HG03565 (cell line): ENCODE data around the gene DYRK1A.

Experiments used
- ATAC-seq: cut with Tn5 transposase; IDR thresholded peaks from one replicate; pipeline ENCODE4 v1.9.1; 2021; ENCODE audit warnings: mild to moderate bottlenecking, moderate library complexity; ENCODE audit not compliant: unreplicated experiment

Gene DYRK1A

GRCh38 chr21:37475186-37475868 lies 108.8 kb downstream of the DYRK1A start:
- ATAC-seq: no peak

- ATAC-seq: no peak
Observed at GRCh38 chr21:37478794-37479193, 112.2 kb downstream of the DYRK1A start.

- ATAC-seq: no peak
Observed at GRCh38 chr21:37483776-37484175, 117.2 kb downstream of the DYRK1A start.

GRCh38 chr21:37484535-37485474 lies 118.2 kb downstream of the DYRK1A start:
- no peak for ATAC-seq

DNA sequence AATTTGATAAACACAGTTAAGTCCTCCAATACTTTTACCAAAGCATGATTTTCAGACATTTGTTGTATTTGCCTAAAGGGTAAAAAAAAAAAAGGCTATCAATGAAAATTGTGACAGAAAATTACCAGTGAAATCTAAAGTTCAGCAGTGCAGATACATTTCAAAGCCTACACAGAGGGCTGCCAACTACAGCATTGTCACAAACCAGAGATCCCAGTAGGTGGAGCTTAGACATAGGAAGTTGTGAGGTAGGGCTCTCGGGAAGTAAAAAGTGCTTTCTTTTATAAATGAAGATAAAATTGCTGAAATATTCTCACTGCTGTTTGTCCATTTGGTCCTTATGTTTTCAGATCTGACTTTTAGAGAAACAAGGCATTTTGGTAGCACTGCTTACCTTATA lies 123.0 kb downstream of the DYRK1A start:
- ATAC-seq: no peak

DNA sequence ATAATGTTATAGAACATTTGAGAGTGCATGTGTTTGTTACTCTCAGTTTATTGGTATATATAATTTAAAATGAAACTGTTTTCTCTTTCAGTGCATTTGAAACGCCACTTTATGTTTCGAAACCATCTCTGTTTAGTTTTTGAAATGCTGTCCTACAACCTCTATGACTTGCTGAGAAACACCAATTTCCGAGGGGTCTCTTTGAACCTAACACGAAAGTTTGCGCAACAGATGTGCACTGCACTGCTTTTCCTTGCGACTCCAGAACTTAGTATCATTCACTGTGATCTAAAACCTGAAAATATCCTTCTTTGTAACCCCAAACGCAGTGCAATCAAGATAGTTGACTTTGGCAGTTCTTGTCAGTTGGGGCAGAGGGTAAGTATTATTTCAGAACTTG lies 123.5 kb downstream of the DYRK1A start:
- no peak for ATAC-seq

DNA sequence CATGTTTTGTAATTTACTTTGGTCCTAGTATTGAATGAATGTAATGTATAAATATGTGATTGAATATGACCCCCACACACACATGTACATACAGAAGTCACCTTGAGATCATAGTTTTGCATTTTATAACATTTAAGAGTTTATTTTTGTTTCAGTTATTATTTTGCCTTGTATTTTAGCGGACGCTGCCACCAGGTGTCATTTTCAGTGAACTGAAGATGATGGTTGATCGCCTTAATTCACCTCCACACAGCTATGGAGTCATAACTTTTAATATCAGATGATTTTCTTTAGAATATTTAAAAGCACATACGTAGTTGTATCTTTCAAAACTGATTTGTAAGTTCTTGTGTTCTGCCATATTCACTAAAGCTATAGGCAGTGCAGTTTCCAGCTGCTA lies 130.4 kb downstream of the DYRK1A start:
- no peak for ATAC-seq

GRCh38 chr21:37498664-37499063 lies 132.1 kb downstream of the DYRK1A start:
- no peak for ATAC-seq

- ATAC-seq: no peak
Observed at GRCh38 chr21:37502947-37503346, 136.4 kb downstream of the DYRK1A start.

DNA sequence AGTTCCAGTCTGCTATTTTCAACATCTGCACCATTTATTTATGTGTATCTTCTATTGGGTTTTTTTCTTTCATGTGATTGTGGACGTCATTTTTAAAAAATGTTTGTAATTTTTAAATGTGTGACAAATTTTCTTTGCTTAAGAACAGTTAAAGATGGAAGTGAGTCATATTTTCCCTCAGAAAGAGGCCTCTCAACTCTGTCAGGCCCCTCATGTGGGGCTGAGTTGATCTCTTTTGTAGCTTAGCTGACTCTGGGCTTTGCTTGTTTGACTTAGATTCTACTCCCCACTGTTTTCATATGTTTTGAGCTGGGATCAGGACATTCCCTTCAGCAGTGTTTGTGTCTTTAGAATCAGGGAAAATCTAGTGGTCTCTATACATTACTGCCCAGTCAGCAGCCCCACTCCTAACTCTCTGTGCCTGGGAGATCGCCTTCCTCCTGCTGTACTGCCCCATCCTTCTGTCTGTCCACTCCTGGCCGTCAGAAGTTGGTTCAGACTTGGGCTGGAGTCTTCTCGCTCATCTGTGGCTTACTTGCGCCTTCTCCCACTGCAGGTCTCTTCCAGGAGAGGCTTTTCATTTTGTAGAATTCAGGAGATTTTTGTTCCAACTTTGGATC lies 137.4 kb downstream of the DYRK1A start:
- ATAC-seq: no peak

DNA sequence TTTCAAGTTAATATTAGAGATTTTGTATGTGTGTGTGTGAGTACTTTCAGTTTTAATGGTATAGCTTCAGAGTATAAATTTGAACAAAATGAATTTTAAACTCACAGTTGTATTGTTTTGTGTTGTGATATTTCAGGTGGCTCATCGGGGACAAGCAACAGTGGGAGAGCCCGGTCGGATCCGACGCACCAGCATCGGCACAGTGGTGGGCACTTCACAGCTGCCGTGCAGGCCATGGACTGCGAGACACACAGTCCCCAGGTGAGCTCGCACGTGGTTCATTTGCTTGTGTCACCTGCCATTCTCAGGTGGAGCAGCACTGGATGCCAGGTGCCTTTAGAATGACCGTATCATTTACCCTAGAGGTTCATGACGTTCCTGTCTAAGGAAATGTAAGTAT lies 139.4 kb downstream of the DYRK1A start:
- ATAC-seq: no peak

DNA sequence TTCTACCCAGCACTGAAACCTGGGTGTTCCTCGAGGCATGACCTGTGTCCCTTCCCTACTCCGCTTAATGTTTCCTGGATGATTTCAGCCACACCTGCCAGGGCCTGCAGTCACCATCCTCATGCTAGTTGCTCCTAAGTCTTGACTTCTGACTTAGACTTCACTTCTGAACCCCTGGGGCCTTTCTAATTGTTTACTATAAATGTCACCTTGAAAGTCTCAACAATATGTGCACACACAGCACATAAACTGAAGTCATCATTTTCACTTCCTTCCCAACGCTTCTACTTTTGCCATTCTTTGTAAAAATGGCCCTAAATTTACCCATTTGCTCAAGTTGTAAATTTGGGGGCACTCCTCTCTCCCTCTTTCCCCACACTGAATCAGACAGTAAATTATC lies 141.1 kb downstream of the DYRK1A start:
- ATAC-seq: no peak

DNA sequence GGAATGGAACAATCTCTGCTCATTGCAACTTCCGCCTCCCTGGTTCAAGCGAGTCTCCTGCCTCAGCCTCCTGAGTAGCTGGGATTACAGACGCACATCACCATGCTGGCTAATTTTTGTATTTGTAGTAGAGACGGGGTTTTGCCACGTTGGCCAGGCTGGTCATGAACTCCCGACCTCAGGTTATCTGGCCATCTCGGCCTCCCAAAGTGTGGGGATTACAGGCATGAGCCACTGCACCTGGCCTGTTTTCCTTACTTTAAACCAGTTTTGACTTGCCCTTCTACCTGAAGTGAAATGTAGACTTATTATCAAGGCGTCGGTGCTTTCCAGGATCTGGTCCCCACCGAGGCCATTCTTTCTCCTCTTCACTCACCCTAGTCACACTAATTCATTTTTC lies 141.8 kb downstream of the DYRK1A start:
- ATAC-seq: no peak

DNA sequence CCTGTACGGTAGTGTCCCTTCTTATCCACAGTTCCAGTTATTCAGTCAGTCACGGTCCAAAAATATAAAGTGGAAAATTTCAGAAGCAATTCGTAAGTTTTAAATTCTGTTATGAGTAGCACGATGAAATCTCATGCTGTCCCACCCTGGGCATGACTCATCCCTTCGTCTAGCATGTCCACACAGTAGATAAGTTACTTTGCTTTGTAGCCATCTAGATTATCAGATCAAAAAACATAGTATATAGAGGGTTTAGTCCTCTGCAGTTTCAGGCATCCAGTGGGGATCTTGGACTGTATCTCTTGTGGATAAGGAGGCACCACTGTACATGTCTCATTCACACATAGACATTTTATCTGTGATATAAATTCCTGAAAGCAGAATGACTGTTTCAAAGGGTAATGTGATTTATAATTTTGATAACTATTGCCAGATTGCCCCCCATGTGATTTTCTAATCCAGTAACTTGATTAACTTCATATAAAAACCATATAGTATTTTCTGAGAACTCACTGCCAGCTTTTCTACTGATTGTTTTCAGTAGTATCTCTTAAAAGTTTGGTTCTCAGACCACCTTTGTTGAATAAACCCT lies 143.3 kb downstream of the DYRK1A start:
- no peak for ATAC-seq

DNA sequence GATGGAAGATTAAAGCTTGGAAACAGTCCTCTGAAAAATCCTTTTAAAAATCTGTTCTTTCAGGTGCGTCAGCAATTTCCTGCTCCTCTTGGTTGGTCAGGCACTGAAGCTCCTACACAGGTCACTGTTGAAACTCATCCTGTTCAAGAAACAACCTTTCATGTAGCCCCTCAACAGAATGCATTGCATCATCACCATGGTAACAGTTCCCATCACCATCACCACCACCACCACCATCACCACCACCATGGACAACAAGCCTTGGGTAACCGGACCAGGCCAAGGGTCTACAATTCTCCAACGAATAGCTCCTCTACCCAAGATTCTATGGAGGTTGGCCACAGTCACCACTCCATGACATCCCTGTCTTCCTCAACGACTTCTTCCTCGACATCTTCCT lies 145.3 kb downstream of the DYRK1A start:
- no peak for ATAC-seq

DNA sequence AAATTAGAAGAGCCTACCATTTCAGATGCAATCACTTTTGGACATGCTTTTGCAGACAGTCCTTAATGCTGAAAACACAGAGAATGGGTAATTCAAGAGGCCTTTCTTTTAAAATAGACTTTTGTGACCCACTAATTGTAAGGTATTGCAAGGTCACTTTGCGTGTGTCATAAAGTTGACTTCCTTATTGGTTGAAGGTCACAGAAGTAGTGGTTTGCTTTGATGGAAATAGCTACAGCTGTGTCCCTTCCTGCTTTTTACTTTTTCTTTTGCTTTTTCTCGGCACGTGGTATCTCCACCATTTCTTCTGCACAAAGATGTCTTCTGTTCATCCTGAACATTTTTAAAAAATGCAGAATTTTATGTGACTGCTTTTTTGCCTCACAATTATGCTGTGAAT lies 146.8 kb downstream of the DYRK1A start:
- ATAC-seq: no peak

DNA sequence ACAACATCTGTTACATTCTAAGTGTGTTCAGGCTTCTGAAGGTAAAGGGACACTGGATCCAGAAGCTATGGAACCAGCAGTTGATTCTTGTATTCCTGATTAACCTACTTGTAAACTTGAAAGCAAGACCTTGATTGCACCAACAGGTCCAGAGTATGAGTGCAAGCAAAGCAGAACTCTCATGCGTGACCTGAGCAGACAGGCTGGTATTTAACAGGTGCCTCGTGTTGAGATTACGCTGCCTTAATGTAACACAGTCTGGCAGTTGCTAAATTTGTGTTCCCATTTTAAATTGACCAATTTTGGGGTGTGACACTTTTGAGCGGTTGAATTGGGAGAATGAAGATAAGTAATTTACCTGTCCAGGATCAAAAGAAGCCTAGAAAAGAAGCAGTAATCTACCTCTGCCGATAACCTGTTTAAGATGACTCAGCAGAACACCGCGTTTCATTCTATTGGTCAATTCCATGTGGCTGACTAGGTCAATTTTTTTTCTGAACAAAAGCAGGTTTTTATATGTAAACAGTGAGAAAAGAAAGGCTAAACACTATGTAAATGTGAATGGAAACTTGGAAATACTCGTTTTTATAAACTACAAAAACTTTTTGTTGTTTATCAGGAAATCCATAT lies 147.6 kb downstream of the DYRK1A start:
- no peak for ATAC-seq

DNA sequence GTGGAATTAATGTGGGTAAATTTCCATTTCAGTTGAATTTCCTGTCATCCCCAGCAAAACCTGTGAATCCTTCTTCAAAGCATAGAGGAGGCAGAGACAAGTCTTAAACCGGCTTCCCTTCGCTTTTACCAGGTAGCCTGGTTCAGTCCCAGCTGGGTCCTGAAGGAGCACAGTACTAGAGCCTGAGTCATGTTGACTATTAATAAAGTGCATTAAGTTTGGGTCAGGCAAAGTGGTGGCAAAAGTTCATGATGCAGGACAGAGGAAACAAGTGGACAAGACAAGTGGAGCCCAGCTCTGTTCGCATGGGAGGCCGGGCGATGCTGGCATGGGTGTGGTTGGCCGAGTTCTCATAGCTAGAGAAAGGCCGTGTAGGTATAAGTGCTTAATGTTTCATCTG lies 150.4 kb downstream of the DYRK1A start:
- ATAC-seq: no peak

- ATAC-seq: no peak
Observed at GRCh38 chr21:37520801-37521200, 154.2 kb downstream of the DYRK1A start.

- no peak for ATAC-seq
Observed at GRCh38 chr21:37521658-37522057, 155.1 kb downstream of the DYRK1A start.
